ENCODE results near the gene KEL.

The KEL gene

GRCh38 chr7:142933092-142933475, 29.1 kb downstream of the KEL start:
- no peak for DNase-seq
- no peak overlapping the region for H3K4me3 ChIP-seq (ENCODE audit: insufficient read depth, low read depth, low read length, poor library complexity, severe bottlenecking)
- H3K27me3 ChIP-seq (replicated peaks; ENCODE audit: control insufficient read depth, insufficient read depth, low read length, poor library complexity, severe bottlenecking), result no peaks in the 10 kb centered on the region
- no peaks in the 10 kb centered on the region for H3K4me1 ChIP-seq (ENCODE audit: control insufficient read depth, insufficient read depth, low read length, poor library complexity, severe bottlenecking)
- H3K27ac ChIP-seq (ENCODE audit: insufficient read depth, low read length, poor library complexity, severe bottlenecking), result no peak overlapping the region
- H3K36me3 ChIP-seq (ENCODE audit: control insufficient read depth, insufficient read depth, low read length), result no peaks in the 10 kb centered on the region
- H3K9me3 ChIP-seq (ENCODE audit: control insufficient read depth, low read length), result no peaks in the 10 kb centered on the region

GRCh38 chr7:142932386-142933091, 29.6 kb downstream of the KEL start:
- H3K4me3 ChIP-seq (ENCODE audit: insufficient read depth, low read depth, low read length, poor library complexity, severe bottlenecking), result no peak overlapping the region
- no peaks in the 10 kb centered on the region for H3K9me3 ChIP-seq (ENCODE audit: control insufficient read depth, low read length)
- no peaks in the 10 kb centered on the region for H3K36me3 ChIP-seq (ENCODE audit: control insufficient read depth, insufficient read depth, low read length)
- H3K4me1 ChIP-seq (ENCODE audit: control insufficient read depth, insufficient read depth, low read length, poor library complexity, severe bottlenecking), result no peaks in the 10 kb centered on the region
- H3K27ac ChIP-seq (ENCODE audit: insufficient read depth, low read length, poor library complexity, severe bottlenecking), result no peak overlapping the region
- no peak for DNase-seq
- no peaks in the 10 kb centered on the region for H3K27me3 ChIP-seq (replicated peaks; ENCODE audit: control insufficient read depth, insufficient read depth, low read length, poor library complexity, severe bottlenecking)

DNA sequence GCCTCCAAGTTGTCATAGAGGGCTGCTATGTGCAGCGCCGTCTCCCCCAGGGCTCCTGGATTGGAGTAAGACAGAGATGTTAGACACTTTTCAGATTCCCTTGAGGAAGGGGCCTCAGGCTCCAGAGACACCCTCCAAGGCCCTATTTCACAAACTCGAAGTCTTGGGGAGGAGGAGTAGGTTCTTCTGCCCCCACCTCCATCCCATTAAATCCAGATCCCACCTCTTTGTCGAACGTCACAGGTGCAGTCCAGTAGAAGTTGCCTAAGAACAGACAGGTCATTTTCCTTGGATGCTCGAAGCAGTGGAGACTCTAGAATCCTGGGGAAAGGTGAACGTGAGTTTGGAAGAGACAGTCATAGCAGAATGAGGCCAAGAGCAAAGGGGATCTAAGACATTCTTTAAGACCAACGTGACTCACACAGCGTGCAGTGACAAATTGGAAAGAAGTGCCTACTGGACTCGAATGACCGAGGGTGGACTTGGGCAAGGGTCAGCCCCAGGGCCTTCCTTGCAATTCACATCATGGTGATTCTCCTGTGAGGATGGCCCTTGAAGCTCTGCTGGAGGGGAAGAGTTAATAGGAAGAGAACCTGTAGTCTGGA, 31.9 kb downstream of the KEL start:
- H3K4me3 ChIP-seq (ENCODE audit: insufficient read depth, low read depth, low read length, poor library complexity, severe bottlenecking), result no peak overlapping the region
- H3K36me3 ChIP-seq (ENCODE audit: control insufficient read depth, insufficient read depth, low read length), result no peaks in the 10 kb centered on the region
- no peaks in the 10 kb centered on the region for H3K9me3 ChIP-seq (ENCODE audit: control insufficient read depth, low read length)
- no peak for DNase-seq
- no peaks in the 10 kb centered on the region for H3K27me3 ChIP-seq (replicated peaks; ENCODE audit: control insufficient read depth, insufficient read depth, low read length, poor library complexity, severe bottlenecking)
- H3K4me1 ChIP-seq (ENCODE audit: control insufficient read depth, insufficient read depth, low read length, poor library complexity, severe bottlenecking), result no peaks in the 10 kb centered on the region
- no peak overlapping the region for H3K27ac ChIP-seq (ENCODE audit: insufficient read depth, low read length, poor library complexity, severe bottlenecking)

GRCh38 chr7:142927949-142928348, 34.2 kb downstream of the KEL start:
- Histone ChIP-seq H3K27me3 (replicated peaks; ENCODE audit: control insufficient read depth, insufficient read depth, low read length, poor library complexity, severe bottlenecking) (no peaks in the 10 kb centered on the region), H3K27ac (ENCODE audit: insufficient read depth, low read length, poor library complexity, severe bottlenecking) (no peak overlapping the region), H3K36me3 (ENCODE audit: control insufficient read depth, insufficient read depth, low read length) (no peaks in the 10 kb centered on the region), H3K4me1 (ENCODE audit: control insufficient read depth, insufficient read depth, low read length, poor library complexity, severe bottlenecking) (no peaks in the 10 kb centered on the region), H3K4me3 (ENCODE audit: insufficient read depth, low read depth, low read length, poor library complexity, severe bottlenecking) (no peak overlapping the region), H3K9me3 (ENCODE audit: control insufficient read depth, low read length) (no peaks in the 10 kb centered on the region)
- DNase-seq, result no peak

GRCh38 chr7:142927085-142927745, 34.9 kb downstream of the KEL start:
- Histone ChIP-seq H3K36me3 (ENCODE audit: control insufficient read depth, insufficient read depth, low read length) (no peaks in the 10 kb centered on the region), H3K4me3 (ENCODE audit: insufficient read depth, low read depth, low read length, poor library complexity, severe bottlenecking) (no peak overlapping the region), H3K4me1 (ENCODE audit: control insufficient read depth, insufficient read depth, low read length, poor library complexity, severe bottlenecking) (no peaks in the 10 kb centered on the region), H3K9me3 (ENCODE audit: control insufficient read depth, low read length) (no peaks in the 10 kb centered on the region), H3K27me3 (replicated peaks; ENCODE audit: control insufficient read depth, insufficient read depth, low read length, poor library complexity, severe bottlenecking) (no peaks in the 10 kb centered on the region), H3K27ac (ENCODE audit: insufficient read depth, low read length, poor library complexity, severe bottlenecking) (no peak overlapping the region)
- no peak for DNase-seq

- Histone ChIP-seq H3K27me3 (replicated peaks; ENCODE audit: control insufficient read depth, insufficient read depth, low read length, poor library complexity, severe bottlenecking) (no peaks in the 10 kb centered on the region), H3K9me3 (ENCODE audit: control insufficient read depth, low read length) (no peaks in the 10 kb centered on the region), H3K4me1 (ENCODE audit: control insufficient read depth, insufficient read depth, low read length, poor library complexity, severe bottlenecking) (no peaks in the 10 kb centered on the region), H3K36me3 (ENCODE audit: control insufficient read depth, insufficient read depth, low read length) (no peaks in the 10 kb centered on the region), H3K4me3 (ENCODE audit: insufficient read depth, low read depth, low read length, poor library complexity, severe bottlenecking) (no peak overlapping the region), H3K27ac (ENCODE audit: insufficient read depth, low read length, poor library complexity, severe bottlenecking) (no peak overlapping the region)
- no peak for DNase-seq
These were observed 36.8 kb downstream of the KEL start for GRCh38 chr7:142925413-142925812.

DNA sequence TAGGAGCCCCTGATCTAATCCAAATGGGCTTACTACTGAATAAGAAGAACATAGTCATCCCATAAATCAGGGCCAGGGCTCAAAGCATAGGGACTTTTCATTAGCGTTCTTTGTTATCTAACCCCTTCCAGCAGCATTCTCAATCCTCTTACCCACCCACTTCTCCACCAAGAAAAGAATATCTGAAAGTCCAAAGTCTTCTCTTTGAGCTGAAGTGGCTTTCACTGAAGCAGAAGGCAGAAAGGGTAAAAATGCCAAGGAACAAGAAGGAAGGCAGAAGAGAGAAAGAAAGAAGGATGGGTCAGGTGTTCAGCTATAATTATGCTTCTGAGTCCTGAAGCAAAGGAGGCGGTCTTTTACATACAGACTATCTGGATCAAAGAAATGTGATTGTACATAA, 38.8 kb downstream of the KEL start:
- no peaks in the 10 kb centered on the region for H3K27me3 ChIP-seq (replicated peaks; ENCODE audit: control insufficient read depth, insufficient read depth, low read length, poor library complexity, severe bottlenecking)
- no peak overlapping the region for H3K27ac ChIP-seq (ENCODE audit: insufficient read depth, low read length, poor library complexity, severe bottlenecking)
- H3K9me3 ChIP-seq (ENCODE audit: control insufficient read depth, low read length), result no peaks in the 10 kb centered on the region
- H3K4me3 ChIP-seq (ENCODE audit: insufficient read depth, low read depth, low read length, poor library complexity, severe bottlenecking), result no peak overlapping the region
- no peaks in the 10 kb centered on the region for H3K36me3 ChIP-seq (ENCODE audit: control insufficient read depth, insufficient read depth, low read length)
- no peaks in the 10 kb centered on the region for H3K4me1 ChIP-seq (ENCODE audit: control insufficient read depth, insufficient read depth, low read length, poor library complexity, severe bottlenecking)
- no peak for DNase-seq

DNA sequence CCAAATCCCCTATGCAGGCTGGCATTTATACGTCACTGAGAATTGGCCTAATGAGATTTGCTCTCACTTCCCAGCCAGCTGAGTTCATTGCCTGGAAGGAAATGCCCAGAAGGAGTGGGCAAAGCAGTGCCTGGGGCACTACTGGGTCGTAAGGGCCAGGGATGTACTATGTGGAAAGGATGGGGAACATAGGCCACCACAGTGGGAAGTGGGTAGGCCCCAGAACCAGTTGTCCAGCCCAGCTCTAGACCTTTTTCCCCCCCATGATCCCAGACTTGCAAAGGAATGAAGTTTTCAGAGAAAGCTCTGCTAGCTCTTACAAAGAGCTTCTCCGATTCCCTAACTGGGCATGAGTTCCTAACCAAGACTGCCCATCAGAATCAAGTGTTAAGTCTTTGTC, 42.5 kb downstream of the KEL start:
- Histone ChIP-seq H3K27me3 (replicated peaks; ENCODE audit: control insufficient read depth, insufficient read depth, low read length, poor library complexity, severe bottlenecking) (no peaks in the 10 kb centered on the region), H3K4me1 (ENCODE audit: control insufficient read depth, insufficient read depth, low read length, poor library complexity, severe bottlenecking) (no peaks in the 10 kb centered on the region), H3K27ac (ENCODE audit: insufficient read depth, low read length, poor library complexity, severe bottlenecking) (no peak overlapping the region), H3K4me3 (ENCODE audit: insufficient read depth, low read depth, low read length, poor library complexity, severe bottlenecking) (no peak overlapping the region), H3K9me3 (ENCODE audit: control insufficient read depth, low read length) (no peaks in the 10 kb centered on the region), H3K36me3 (ENCODE audit: control insufficient read depth, insufficient read depth, low read length) (no peaks in the 10 kb centered on the region)
- no peak for DNase-seq

DNA sequence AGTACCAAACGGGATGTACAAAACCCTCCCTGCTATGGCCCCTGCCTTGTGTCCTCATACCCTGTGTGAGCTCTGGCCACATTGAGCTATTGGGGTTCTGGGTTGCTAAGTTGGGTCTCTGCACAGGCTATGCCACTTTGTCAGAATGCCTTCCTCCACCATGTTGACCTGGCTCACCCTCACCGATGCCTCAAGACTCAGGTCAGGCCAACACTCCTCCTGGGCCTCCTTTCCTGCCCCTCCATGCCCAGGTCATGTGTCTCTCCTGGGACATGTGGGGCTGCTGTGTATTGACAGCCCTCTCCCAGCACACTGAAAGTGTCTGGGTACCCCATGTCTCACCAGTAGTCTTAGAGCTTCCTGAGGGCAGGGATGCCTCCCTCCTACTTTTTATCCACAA, 43.3 kb downstream of the KEL start:
- H3K27me3 ChIP-seq (replicated peaks; ENCODE audit: control insufficient read depth, insufficient read depth, low read length, poor library complexity, severe bottlenecking), result no peaks in the 10 kb centered on the region
- no peaks in the 10 kb centered on the region for H3K9me3 ChIP-seq (ENCODE audit: control insufficient read depth, low read length)
- no peak for DNase-seq
- no peak overlapping the region for H3K4me3 ChIP-seq (ENCODE audit: insufficient read depth, low read depth, low read length, poor library complexity, severe bottlenecking)
- H3K4me1 ChIP-seq (ENCODE audit: control insufficient read depth, insufficient read depth, low read length, poor library complexity, severe bottlenecking), result no peaks in the 10 kb centered on the region
- no peaks in the 10 kb centered on the region for H3K36me3 ChIP-seq (ENCODE audit: control insufficient read depth, insufficient read depth, low read length)
- H3K27ac ChIP-seq (ENCODE audit: insufficient read depth, low read length, poor library complexity, severe bottlenecking), result no peak overlapping the region

- no peak overlapping the region for H3K27ac ChIP-seq (ENCODE audit: insufficient read depth, low read length, poor library complexity, severe bottlenecking)
- no peaks in the 10 kb centered on the region for H3K36me3 ChIP-seq (ENCODE audit: control insufficient read depth, insufficient read depth, low read length)
- no peak overlapping the region for H3K4me3 ChIP-seq (ENCODE audit: insufficient read depth, low read depth, low read length, poor library complexity, severe bottlenecking)
- no peaks in the 10 kb centered on the region for H3K4me1 ChIP-seq (ENCODE audit: control insufficient read depth, insufficient read depth, low read length, poor library complexity, severe bottlenecking)
- no peaks in the 10 kb centered on the region for H3K27me3 ChIP-seq (replicated peaks; ENCODE audit: control insufficient read depth, insufficient read depth, low read length, poor library complexity, severe bottlenecking)
- H3K9me3 ChIP-seq (ENCODE audit: control insufficient read depth, low read length), result no peaks in the 10 kb centered on the region
- no peak for DNase-seq
These were observed 44.7 kb downstream of the KEL start for GRCh38 chr7:142917447-142917846.
